Measurements from ENCODE around the gene VWA8.
"Not testable (repeated sequence)": the region's sequence is repeated elsewhere in the genome, so short reads cannot be mapped to it uniquely, and the experiment has no call there.

The VWA8 gene

DNA sequence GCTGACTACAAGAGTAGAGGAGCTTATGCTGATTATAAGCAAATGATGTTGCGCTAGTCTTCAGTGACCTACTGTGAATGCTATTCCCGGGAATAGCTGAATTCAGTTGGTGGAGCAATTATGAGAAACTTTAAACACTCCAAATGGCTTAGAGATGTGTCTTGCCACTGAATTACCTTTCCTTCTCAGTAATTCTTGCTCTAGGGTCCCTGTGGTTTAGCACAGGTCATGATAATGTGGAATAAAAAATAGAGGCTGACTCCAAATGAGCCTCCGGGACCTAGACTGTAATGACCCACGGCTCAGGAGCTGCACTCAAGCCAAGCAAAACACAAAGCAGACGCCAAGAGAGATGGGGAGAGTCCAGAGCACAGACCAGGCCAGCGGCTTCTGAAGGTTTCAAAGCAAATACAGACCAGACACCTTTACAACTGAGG lies 378.9 kb downstream of the VWA8 start:
- DNase-seq (ENCODE audit: low spot score), result no peak

DNA sequence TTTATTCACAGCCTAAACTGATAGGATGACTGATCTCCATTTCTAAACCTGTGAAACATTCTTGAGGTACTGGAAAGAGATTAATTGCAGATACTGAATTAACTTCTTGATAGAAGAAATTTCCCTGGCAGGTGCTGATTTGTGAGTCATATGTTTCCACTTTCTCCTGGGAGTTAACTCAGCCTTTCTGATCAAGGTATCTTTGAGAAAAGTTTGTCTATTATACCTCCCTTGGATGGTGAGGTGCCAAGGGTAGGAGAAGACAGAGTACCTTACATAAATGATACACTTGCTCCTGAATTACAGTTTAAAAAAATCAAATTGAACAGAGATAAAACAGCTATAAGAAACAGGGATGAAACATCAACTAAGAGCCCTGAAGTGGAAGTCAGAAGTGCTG lies 380.6 kb downstream of the VWA8 start:
- no peak for DNase-seq (ENCODE audit: low spot score)

DNA sequence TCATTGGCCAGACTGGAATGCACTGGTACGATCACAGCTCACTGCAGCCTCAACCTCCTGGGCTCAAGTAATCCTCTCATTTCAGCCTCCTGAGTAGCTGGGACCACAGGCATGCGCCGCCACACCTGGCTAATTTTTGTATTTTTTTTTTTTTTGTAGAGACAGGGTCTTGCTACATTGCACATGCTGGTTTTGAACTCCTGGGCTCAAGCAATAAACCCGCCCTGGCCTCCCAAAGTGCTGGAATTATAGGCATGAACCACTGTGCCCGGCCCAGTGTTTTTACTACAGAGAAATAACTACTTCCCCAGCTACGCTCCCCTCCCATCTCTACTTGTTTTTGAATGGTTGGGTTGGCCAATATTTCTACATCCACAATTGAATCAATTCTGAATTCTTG lies 381.0 kb downstream of the VWA8 start:
- DNase-seq (ENCODE audit: low spot score), result no peak

DNA sequence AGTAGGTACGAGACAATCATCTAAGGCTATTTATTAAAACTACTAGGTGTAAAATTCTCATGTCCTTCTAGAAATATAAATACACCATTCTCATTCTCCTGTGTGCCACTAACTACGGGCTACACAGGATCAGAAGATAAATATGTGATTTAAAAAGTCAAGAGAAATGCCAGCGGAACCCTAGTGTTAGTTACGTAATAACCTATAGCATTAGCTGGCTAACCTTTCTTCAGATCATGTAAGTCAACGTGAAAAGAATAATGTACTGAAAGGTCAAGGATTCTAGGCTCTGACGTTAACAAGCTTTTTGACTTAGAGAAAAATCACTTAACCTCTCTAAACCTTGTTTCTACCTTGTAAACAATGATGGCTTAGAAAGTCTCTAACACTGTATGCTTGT lies 381.7 kb downstream of the VWA8 start:
- DNase-seq (ENCODE audit: low spot score), result no peak

DNA sequence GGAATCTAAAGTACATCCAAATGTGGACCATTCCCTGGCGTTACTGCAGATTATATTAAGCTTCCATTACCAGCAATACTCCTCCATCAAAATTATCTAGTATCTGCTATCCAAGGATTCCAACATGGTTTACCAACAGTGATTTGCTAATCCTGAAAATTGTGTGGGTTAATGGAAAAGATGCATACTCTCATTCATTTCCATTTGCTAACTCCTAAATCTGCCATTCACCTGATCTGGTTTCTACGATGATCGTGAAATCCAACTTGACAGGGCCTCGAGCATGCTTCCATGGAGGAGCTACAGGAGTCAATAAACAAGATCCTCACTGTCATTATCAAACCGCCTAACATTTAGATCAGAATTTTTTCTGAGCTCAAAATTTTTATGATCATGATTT lies 382.5 kb downstream of the VWA8 start:
- no peak for DNase-seq (ENCODE audit: low spot score)

DNA sequence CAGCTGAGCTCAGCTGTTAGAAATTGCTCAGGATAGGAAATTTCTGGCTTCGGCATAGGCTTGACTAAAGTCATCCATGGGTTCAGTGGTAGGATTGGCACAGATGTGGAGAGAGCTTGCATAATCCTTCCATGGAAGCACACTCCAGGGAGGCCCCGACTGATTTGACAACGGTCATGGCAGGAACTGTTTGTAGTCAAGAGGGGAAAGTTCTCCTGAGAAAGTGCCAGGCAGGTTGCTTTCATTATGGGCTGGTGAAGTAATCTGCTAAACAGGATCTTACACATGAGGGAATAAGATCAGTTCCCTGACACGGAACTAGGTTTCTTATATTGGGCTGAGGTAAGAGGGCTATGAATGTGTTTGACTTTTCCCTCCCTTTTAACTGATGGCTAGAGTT lies 383.5 kb downstream of the VWA8 start:
- no peak for DNase-seq (ENCODE audit: low spot score)

DNA sequence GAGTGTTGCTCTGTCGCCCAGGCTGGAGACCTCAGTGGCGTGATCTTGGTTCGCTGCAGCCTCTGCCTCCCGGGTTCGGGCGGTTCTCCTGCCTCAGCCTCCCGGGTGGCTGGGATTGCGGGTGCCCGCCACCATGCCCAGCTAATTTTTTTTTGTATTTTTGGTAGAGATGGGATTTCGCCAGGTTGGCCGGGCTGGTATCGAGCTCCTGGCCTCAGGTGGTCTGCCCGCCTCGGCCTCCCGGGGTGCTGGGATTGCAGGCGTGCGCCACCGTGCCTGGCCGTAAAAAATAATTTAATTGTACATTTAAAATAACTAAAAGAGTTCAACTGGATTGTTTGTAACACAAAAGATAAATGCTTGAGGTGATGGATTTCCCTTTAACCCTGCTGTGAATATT lies 387.3 kb downstream of the VWA8 start:
- DNase-seq (ENCODE audit: low spot score), result not testable (repeated sequence)

DNA sequence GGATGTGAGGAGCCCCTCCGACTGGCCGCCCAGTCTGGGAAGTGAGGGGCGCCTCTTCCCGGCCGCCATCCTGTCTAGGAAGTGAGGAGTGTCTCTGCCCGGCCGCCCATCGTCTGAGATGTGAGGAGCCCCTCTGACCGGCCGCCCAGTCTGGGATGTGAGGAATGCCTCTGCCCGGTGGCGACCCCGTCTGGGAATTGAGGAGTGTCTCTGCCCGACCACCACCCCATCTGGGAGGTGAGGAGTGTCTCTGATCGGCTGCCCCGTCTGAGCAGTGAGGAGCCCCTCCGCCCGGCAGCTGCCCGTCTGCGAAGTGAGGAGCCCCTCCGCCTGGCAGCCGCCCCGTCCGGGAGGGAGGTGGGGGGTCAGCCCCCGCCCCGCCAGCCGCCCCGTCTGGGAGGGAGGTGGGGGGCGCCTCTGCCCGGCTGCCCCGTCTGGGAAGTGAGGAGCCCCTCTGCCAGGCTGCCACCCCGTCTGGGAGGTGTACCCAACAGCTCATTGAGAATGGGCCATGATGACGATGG lies 389.0 kb downstream of the VWA8 start:
- not testable (repeated sequence) for DNase-seq (ENCODE audit: low spot score)

DNA sequence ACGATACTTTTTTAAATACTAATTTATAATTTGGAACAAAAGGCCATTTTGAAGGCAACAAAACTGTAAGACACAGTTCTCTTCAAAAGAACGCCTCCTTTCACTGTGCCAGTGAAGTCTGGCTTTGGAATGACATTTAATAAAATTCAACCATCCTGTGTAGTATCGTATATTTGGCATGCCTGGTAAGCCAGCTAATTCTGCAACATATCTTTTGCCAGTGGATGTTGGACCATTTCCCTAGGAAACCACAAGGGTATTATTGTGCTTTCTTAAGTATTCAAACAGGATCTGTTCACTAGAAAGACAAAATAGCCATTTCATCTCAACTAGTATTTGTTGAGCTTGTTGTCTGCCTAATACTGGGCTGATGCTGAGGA lies 391.9 kb downstream of the VWA8 start:
- DNase-seq (ENCODE audit: low spot score), result no peak

DNA sequence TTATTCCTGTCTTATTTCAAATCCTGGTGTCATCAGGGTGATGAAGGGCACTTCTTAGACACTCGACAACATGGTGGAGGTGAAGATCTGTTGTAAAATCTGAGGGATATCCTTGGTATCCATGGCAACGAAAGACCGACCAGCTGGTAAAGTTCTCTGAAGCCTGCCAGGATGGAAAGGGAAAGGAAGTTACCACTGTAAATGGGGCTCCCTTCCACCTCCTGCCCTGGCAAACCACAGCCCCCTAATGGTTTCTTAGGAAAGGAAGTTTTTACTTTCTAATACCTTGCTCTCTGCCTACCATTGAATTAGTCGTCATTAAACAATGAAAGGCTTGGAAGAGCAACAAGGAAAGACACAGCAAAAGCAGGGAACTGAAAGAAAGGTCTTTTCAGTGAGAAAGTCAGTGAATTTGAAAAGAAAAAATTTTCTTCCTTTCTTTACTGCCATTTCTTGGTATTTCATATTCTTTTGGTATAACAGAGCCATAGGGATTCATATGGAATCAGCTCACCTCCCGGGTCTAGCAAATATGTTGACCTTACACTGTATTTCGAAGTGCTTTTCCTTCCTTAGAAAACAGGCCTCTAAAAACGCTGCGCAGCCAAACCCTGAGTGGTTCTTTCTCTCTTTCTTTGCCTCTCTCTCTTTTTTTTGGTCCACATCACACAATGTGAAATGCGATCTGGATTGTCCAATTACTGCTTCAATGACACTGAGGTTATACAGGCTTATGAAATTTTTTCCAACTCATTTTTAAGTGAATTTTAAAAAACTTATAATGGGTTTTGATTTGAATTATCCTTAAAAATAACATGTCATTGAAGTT lies 392.6 kb downstream of the VWA8 start:
- no peak for DNase-seq (ENCODE audit: low spot score)

DNA sequence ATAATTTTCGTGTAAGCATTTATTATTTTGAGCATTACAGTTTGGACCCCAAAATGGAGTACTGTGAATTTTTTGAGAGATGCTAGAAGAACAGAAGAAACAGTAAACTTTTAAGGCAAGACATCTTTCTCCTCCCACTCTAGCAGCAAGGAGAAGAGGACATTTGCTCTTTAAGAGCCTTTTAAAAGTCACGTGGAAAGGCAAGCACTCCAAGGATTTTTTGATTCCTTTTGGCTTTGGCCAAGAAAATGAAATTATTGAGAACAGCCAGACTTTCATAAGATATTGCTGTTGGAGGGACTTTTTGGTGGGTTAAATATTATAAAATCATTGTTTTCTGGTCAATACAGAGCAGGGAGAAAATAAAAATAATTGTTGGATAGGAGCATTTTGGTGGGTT lies 393.5 kb downstream of the VWA8 start:
- DNase-seq (ENCODE audit: low spot score), result no peak

DNA sequence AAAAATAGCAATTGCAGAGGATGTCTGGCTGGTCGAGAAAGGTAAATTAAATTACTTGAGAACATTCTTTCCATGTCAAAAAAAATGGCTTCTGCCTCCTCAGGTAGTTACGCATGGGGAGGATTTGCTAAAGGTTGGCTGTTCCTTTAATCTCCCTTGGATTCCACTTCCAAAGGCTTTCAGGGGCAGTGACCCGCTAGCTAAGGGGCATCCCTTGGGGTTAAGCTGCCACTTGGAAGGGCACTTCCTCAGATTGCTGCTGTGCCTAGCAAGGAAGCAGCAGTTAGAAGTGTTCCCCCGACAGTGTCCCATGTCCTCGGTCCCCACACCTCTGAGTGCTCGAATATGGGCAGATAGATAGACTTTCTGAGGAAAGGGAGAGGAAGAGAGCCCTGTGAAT lies 395.1 kb downstream of the VWA8 start:
- no peak for DNase-seq (ENCODE audit: low spot score)

DNA sequence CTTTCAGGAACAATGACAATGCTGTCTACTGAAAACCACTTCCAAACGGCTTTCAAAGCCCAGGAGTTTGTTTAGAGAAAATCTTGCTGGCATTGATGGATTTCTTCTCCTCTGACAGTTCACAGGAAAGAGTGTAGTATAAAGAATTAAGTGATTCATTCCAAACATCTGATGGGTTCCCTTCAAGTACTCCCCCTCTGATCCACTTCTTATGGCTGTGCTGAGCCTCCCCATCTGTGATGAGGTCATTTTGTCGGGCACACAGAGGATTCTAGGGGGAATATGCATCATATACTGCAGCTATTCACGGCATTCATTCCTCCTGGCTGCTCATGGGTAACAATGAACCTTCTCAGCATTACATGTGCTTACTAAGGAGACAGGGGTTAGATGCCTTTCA lies 395.7 kb downstream of the VWA8 start:
- DNase-seq (ENCODE audit: low spot score), result no peak

DNA sequence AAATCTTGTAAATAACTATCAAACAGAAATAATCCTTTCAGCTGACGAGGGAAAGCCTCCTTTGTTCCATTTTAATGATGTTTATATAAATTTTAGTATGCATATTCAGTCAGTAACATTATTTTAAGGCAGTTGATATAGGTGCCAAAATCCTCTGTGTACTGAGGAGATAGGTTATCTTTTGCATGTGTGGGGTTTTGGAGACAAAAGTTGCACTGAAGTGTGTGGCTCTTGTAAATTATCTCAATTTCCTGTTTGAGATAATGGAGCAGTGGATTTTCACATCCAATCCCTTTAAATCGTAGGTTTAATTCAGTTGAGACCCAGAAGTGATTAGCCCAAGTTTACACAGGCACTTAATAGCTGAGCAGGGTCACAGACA lies 396.9 kb downstream of the VWA8 start:
- DNase-seq (ENCODE audit: low spot score), result no peak

DNA sequence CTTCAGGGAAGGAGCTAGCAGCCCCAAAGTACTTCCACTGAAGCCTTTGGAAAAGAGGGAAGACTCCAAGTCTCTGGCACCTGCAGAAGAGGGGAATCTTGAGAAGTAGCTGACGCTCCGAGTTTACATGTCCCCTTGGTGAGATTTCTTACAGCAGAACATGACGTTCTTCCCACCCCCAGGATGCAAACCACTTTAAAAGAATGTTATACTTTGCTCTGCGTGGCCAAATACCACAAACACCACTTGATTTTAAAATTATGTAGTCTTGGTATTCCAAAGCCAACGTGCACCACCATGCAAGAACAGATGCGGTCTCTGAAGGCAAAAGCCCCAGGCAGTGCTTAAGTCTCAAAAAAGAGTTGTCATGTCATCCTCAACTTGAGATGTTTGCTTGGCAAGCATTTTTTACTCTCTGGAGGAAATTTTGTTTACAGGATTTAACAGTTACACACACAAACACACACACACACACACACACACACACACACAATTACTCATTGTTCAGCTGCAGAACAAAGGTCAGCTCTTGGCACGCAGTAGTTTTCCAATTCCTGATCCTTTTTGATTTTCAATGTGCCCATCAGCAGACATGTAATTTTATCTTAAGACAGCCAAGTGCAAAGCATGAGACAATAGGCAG lies 397.4 kb downstream of the VWA8 start:
- DNase-seq (ENCODE audit: low spot score), result no peak

DNA sequence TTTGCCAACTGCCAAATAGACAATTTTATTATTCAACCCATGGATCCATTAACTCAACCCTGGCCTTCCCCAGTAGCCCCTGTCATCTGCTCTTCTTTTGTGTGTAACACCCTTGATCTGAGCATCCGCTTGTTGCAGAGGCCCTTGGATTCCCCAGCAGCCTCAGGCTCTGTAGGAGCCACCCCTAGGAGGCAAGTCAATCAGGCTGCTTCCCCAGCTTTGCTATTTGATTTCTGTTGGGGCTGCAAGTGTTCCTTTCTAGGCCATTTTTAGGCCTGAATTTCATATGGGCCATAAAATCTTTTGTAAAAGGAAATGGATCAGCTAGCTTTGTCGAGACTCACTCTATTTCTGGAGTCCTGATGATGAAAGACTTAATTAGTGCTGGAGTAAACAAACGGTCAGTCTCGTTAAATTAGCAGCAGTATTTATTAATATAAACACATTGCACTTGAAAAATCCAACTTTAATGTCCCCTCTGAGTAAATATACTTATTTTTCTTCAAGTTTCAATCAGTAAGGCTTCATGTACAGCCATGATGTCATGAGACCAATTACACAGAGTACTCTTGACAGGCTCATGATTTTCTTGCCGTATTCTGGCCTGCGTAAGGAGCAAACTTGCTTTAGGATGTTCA lies 398.2 kb downstream of the VWA8 start:
- DNase-seq (ENCODE audit: low spot score), result no peak

DNA sequence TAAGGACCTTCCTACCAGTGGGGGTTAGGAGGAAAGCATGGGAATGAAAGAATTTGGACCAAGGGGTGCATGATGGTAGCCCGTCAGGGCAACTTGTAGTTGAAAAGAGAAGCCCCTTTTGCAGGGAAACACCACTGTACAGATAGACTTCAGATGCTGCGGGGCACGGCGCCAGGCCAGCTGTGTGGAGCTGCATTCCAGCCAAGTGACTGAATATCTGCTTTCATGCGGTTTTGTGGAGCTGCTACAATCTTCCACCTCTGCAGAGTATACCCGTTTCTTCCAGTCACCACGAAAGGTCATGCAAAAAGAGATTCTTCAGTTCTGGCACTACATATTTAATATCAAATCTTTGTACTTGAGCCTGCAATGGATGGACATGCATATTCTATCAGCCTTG lies 398.8 kb downstream of the VWA8 start:
- DNase-seq (ENCODE audit: low spot score), result no peak

DNA sequence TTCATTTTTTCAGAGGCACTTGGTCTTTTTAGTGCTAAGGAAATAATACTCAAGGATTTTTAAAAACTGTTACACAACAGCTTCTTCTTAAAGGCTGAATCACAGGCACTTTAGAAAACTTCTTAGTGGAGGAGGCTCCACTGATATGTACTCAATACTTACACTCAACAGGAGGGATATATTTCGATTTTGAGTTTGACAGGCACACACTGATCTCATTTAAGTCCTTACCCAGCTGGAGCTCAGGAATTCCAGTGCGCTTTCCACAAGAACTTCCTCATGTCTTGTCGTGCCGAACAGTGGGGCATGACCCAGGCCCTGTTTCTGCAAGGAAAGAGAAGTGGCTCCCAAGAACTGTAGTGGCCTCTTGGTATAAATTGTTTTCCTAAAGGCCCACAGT lies 399.7 kb downstream of the VWA8 start:
- DNase-seq (ENCODE audit: low spot score), result no peak

DNA sequence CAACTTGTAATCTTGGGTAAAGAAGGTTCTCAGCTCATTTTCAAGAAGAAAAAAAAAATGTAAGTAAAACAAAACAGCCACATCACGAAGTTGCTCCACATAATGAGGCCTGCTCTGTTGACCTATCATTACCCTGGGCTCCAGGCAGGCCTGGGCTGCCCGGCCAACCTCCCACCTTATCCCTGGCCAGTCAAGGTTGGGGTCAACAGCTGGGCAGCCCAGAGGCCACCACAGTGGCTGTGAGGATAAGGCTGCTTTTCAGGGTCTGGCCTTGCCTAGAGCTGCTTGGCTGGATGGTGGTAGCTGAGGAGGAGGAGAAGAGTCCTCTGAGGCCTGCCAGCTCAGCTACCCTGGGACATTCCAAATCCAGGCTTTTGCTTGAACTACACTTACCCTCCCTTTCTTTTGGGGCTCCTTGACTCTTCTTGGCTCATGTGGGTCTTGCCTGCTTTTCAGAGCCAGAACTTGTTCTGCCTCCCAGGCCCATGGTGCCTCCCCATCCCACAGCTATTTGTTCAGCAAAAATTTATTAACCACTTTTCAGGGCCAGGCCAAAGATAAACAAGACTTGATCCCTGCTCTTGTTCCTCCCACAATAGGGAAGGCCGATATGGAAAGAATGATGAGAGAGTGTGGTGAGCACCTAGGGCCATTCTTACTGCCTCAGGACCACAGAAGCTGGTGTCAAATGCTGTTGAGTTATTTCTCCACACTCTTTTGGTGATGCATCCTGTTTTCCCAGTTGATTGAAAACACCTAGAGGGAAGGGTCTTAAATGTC lies 401.9 kb downstream of the VWA8 start:
- DNase-seq (ENCODE audit: low spot score), result no peak

DNA sequence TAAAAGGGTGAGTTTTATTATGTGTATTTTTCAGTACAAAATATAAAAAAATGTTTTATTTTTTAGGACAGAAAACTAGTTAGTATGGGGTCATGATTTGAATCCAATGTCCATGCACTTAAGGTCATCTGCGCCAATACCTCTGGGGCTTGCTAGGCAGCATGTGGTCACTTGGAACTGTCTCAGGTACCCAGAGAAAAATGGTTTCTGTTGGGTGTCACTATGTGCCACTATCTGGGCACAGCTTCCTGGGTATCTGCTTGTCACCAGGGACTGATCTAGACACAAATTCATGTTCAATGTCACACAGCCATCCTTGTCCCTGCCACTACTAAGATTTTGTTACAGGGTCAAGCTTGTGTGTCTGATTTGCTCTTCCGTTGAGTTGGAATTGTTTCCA lies 403.2 kb downstream of the VWA8 start:
- no peak for DNase-seq (ENCODE audit: low spot score)

DNA sequence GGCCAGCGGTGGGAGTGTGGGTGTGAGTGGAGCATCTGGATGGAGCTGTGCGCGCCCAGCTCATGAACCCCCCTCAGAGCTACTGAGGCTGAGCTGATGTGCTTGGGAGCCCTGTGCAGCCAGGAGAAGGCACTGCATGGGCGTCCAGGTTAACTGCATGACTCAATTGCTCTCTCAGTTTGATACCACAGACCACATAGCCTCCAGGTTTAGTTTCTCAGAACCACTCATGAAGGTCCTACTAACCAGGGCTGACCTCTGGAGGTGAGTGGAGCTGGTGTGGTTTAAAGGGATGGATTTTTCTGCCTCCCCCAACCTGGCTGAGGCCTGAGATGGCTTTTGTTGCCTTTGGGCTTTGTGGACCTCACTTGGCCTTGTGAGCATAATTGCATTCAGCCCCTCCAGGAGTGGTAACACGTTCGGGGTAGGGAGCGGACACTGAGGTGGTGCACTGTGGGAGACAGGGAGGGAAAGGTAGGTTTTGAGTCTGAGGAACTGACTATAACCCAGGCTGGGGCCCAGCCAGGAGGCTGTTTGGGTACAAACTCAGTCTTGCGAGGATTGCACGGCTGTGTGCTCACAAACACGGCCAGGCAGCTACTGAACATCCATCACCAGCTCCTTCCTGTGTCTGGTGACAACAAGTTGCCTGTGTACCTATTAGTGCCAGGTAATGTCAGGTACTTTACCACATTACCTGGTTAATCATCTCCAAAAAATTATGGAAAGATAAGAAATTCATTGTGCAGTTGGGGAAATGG lies 406.1 kb downstream of the VWA8 start:
- no peak for DNase-seq (ENCODE audit: low spot score)

DNA sequence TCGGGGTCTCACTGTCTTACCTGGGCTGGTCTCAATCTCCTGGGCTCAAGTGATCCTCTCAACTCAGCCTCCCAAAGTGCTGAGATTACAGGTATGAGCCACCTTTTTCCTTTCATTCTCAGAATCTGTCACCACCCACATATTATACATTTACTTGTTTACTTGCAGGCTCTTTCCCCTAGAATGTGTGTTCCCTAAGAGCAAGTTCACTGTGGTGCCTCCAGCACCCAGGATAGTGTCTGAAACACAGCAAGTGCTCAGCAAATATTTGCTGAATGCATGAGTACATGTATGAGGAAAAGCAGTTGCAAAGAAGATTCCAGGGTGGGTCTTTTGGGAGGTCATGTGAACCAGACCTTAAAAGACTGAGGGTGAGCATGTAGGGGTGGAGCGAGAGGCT lies 406.7 kb downstream of the VWA8 start:
- no peak for DNase-seq (ENCODE audit: low spot score)
